Tibial nerve (tissue), 4 donors: Measurements from ENCODE around the gene RGS8. TPM values are rescaled to one million over a fixed set of nuclear protein-coding genes. Genes with fewer than 3 reads are reported as not detected.

Source experiments
- DNase-seq, 2 donors: peaks; one replicate each; pipeline ENCODE4 v3.0.0-alpha.2; 2019; ENCODE audit warnings: low spot score in 2 of 2
- H3K27ac ChIP-seq, 4 donors: fragments of 200-600 bp; sonication (generic) in 3 of 4; one replicate each; pipeline ENCODE4 v1.5.1; 2017 to 2019; ENCODE audit warnings: mild to moderate bottlenecking in 1 of 4
- H3K27me3 ChIP-seq, 2 donors: fragments of 200-600 bp; sonication (generic) in 1 of 2; one replicate each; pipeline versions ENCODE4 v1.5.1 to v1.6.0; 2017 to 2019
- H3K36me3 ChIP-seq, 3 donors: fragments of 200-600 bp; sonication (generic); one replicate each; pipeline ENCODE4 v1.5.1; 2018 to 2019
- H3K4me1 ChIP-seq, 4 donors: fragments of 200-600 bp; sonication (generic) in 3 of 4; one replicate each; pipeline ENCODE4 v1.5.1; 2017 to 2019
- H3K4me3 ChIP-seq, 4 donors: fragments of 200-600 bp; sonication (generic) in 3 of 4; one replicate each; pipeline ENCODE4 v1.5.1; 2017 to 2019; ENCODE audit warnings: mild to moderate bottlenecking in 1 of 4, moderate library complexity in 1 of 4
- H3K9me3 ChIP-seq, 4 donors: fragments of 200-600 bp; sonication (generic) in 3 of 4; one replicate each; pipeline ENCODE4 v1.5.1; 2017 to 2019
- EP300 ChIP-seq, 2 donors: sonication (generic); formaldehyde crosslinking; IDR thresholded peaks; one replicate each; pipeline ENCODE4 v1.6.1; 2017; ENCODE audit warnings: antibody characterized with exemption in 2 of 2, mild to moderate bottlenecking in 1 of 2
- POLR2A ChIP-seq, 2 donors: fragments of 450-650 bp; IDR thresholded peaks; one replicate each; pipeline ENCODE4 v1.6.1; 2017; ENCODE audit warnings: antibody characterized with exemption in 2 of 2, mild to moderate bottlenecking in 2 of 2, moderate library complexity in 2 of 2
- whole genome bisulfite sequencing, 2 donors: methylation state at CpG; one replicate each; pipeline ENCODE4 v1.1.5; 2018; 5-methylcytosine and 5-hydroxymethylcytosine counted together
- total RNA-seq, 4 donors: library from RNA; depleted of rRNA; stranded (reverse); fragments of >200 nt; gene quantifications; one replicate each; pipeline ENCODE4 v1.1.0, GENCODE V29; 2016
- TF ChIP-seq, protein P1 (sequence below), 5 experiments: fragments of 200-600 bp in 3 of 5; fragments of 450-650 bp in 2 of 5; sonication (generic) in 3 of 5; IDR thresholded peaks; one replicate each; pipeline ENCODE4 v1.5.1; 2016 to 2019; ENCODE audit warnings: antibody characterized with exemption in 5 of 5, mild to moderate bottlenecking in 3 of 5, moderate library complexity in 2 of 5

RGS8 gene
- total RNA-seq, 4 donors from 2014 or later = not detected

DNA sequence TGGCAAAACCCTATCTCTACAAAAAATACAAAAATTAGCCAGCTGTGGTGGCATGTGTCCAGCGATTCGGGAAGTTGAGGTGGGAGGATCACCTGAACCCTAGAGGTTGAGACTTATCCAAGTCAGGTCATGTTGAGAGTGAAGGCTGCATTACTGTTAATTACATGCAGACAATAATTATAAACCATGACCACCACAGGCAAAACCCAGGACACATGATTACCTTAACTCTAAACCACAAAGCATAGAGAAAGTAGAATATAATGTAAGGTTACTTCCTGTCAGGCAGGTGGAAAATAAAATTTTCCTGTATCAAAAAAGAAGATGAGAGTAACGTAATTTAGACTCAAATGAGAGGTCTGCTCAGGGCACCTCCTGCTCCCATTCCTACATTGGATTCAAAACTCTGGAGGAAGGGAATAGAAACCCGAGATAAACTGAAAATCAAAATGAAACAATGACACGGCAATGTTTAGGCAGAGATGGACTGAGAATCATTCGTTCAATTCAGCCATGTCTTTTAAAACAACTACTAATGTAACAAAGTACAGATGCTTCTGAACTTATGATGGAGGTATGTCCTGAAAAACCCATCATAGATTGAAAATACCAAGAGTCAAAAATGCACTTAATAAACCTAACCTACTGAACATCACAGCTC, 33.6 kb downstream of the RGS8 start:
- Histone ChIP-seq H3K4me1 (no peaks in the 10 kb centered on the region), H3K9me3 (no peaks in the 10 kb centered on the region), H3K36me3 (no peaks in the 10 kb centered on the region), H3K4me3 (no peak overlapping the region), H3K27ac (no peak overlapping the region), H3K27me3 (no peaks in the 10 kb centered on the region)
- 82 to 85% methylated on average over 6 of the region's 6 CpGs for WGBS, 2 donors
- no peak for TF ChIP-seq POLR2A (IDR thresholded peaks at IDR 0.05)
- TF ChIP-seq, protein P1, sequence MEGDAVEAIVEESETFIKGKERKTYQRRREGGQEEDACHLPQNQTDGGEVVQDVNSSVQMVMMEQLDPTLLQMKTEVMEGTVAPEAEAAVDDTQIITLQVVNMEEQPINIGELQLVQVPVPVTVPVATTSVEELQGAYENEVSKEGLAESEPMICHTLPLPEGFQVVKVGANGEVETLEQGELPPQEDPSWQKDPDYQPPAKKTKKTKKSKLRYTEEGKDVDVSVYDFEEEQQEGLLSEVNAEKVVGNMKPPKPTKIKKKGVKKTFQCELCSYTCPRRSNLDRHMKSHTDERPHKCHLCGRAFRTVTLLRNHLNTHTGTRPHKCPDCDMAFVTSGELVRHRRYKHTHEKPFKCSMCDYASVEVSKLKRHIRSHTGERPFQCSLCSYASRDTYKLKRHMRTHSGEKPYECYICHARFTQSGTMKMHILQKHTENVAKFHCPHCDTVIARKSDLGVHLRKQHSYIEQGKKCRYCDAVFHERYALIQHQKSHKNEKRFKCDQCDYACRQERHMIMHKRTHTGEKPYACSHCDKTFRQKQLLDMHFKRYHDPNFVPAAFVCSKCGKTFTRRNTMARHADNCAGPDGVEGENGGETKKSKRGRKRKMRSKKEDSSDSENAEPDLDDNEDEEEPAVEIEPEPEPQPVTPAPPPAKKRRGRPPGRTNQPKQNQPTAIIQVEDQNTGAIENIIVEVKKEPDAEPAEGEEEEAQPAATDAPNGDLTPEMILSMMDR (IDR thresholded peaks at IDR 0.05) = no peak
- TF ChIP-seq EP300 (IDR thresholded peaks at IDR 0.05) = no peak
- DNase-seq = no peak

DNA sequence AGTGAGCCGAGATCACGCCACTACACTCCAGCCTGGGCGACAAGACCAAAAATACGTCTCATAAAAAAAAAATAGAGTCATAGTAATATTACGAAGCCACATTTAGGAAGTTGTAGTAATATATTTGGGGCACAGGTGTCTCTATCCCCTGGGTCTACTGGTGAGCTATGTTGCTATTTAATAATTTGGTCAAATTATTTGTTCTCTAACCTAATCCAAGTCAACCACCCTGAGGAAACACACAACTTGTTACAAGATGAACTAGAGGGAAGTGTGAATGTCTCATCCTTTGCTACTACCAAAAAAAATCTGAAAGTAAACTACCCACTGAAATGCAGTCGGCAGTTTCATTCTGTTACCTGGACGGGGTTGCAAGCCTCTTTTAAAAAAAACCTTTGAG, 35.3 kb downstream of the RGS8 start:
- Histone ChIP-seq H3K27ac (no peak overlapping the region), H3K27me3 (no peaks in the 10 kb centered on the region), H3K9me3 (no peaks in the 10 kb centered on the region), H3K4me1 (no peaks in the 10 kb centered on the region), H3K4me3 (no peak overlapping the region), H3K36me3 (no peaks in the 10 kb centered on the region)
- 89 to 91% methylated on average over 7 of the region's 7 CpGs for WGBS, 2 donors
- TF ChIP-seq, protein P1 (IDR thresholded peaks at IDR 0.05) = no peak
- TF ChIP-seq POLR2A (IDR thresholded peaks at IDR 0.05) = no peak
- no peak for TF ChIP-seq EP300 (IDR thresholded peaks at IDR 0.05)
- DNase-seq = no peak

DNA sequence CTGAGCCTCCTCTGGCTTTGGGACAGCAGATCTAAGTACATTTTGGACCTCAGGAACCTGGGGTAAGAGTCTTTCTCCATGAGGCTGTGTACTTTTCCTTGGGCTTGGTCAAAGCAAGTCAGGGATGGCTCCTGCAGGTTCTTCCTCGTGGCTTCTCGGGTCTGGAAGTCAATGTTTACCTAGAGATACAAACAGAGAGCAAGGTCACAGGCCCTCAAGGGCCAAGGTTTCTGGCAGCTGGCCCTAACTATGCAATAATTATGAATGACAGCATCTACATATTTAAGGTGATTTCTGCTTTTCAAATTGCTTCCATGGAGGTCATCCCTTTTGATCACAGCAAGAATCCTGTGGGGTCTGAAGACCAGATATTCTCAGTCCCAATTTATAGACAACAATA, 37.6 kb downstream of the RGS8 start:
- no peak for DNase-seq
- no peak overlapping the region for H3K27ac ChIP-seq
- no peaks in the 10 kb centered on the region for H3K9me3 ChIP-seq
- 39 to 45% methylated on average over 2 of the region's 2 CpGs for WGBS, 2 donors
- TF ChIP-seq POLR2A (IDR thresholded peaks at IDR 0.05) = no peak
- TF ChIP-seq EP300 (IDR thresholded peaks at IDR 0.05) = no peak
- TF ChIP-seq, protein P1 (IDR thresholded peaks at IDR 0.05) = no peak
- no peaks in the 10 kb centered on the region for H3K4me1 ChIP-seq
- H3K36me3 ChIP-seq = no peaks in the 10 kb centered on the region
- H3K4me3 ChIP-seq = no peak overlapping the region
- H3K27me3 ChIP-seq = no peaks in the 10 kb centered on the region

DNA sequence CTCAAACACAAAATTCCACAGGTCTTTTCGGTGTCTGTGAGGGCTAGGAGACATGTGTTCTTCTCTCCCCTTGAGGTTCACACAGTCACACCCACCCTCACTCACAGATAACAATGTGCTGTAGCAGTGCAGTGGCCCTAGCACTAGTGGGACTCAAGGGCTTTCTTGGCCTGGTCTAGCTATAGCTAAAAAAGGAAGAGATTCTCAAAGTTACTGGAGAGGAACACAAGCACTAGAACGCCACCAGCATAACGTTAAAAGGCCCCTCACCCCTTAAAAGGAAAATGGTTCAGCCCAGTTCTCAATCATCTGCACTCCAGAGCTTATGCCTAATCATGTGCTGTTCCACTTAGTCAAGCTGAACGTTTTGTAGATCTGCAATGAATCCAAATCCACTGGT, 39.5 kb downstream of the RGS8 start:
- no peaks in the 10 kb centered on the region for H3K36me3 ChIP-seq
- H3K27ac ChIP-seq = no peak overlapping the region
- H3K4me1 ChIP-seq = no peaks in the 10 kb centered on the region
- no peaks in the 10 kb centered on the region for H3K9me3 ChIP-seq
- TF ChIP-seq EP300 (IDR thresholded peaks at IDR 0.05) (no peak), POLR2A (IDR thresholded peaks at IDR 0.05) (no peak)
- TF ChIP-seq, protein P1 (IDR thresholded peaks at IDR 0.05) = no peak
- 65 to 69% methylated on average over 4 of the region's 4 CpGs for WGBS, 2 donors
- no peak for DNase-seq
- no peaks in the 10 kb centered on the region for H3K27me3 ChIP-seq
- H3K4me3 ChIP-seq = no peak overlapping the region

DNA sequence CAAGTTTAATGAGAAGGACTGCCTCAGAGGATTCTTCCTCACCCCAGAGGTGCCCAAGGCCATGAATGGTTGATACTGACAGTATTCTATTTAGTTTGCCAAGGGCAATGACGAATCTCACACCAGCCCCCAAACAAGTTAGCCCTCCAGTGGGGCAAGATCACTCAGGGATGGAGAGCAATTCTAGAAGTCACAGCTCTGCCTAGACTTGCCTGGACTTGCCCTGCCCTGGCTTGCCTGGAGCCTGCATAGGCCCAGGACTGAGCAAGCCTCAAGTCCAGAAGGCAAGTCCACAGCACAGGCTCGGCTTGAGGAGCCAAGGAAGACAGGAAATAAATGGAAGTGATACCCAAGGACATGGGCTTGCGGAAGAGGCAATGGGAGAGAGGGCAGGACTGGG, 40.7 kb downstream of the RGS8 start:
- H3K36me3 ChIP-seq = no peaks in the 10 kb centered on the region
- TF ChIP-seq, protein P1 (IDR thresholded peaks at IDR 0.05) = no peak
- no peak for TF ChIP-seq POLR2A (IDR thresholded peaks at IDR 0.05)
- TF ChIP-seq EP300 (IDR thresholded peaks at IDR 0.05) = no peak
- H3K4me1 ChIP-seq = no peaks in the 10 kb centered on the region
- no peaks in the 10 kb centered on the region for H3K9me3 ChIP-seq
- 88 to 92% methylated on average over 3 of the region's 3 CpGs for whole genome bisulfite sequencing, 2 donors
- H3K27ac ChIP-seq = no peak overlapping the region
- no peaks in the 10 kb centered on the region for H3K27me3 ChIP-seq
- DNase-seq = no peak
- H3K4me3 ChIP-seq = no peak overlapping the region
